ENCODE data around the gene SFXN4. TPM values are rescaled to one million over a fixed set of nuclear protein-coding genes. Genes with fewer than 3 reads are reported as not detected.

Gene SFXN4
- total RNA-seq, 4 donors from 2014 or later, result 12.2 to 37.4 (median 15.0) TPM

GRCh38 chr10:119176166-119176565 lies 10.7 kb upstream of the SFXN4 start:
- Histone ChIP-seq H3K27me3 (no peaks in the 10 kb centered on the region), H3K9me3 (no peaks in the 10 kb centered on the region), H3K36me3 (peaks cover 40% of the 10 kb centered on the region), H3K4me3 (no peak overlapping the region), H3K4me1 (peaks cover 17% of the 10 kb centered on the region), H3K27ac (no peak overlapping the region)
- WGBS, result 87% methylated on average over 6 of the region's 6 CpGs
- TF ChIP-seq CTCF (IDR thresholded peaks at IDR 0.05) (no peak), POLR2AphosphoS5 (IDR thresholded peaks at IDR 0.05) (no peak), EP300 (IDR thresholded peaks at IDR 0.05) (no peak), POLR2A (IDR thresholded peaks at IDR 0.05) (no peak)
- no peak for DNase-seq (ENCODE audit: low spot score in 2 of 2)

- peaks cover 61% of the 10 kb centered on the region for H3K36me3 ChIP-seq
- H3K4me1 ChIP-seq, result peaks cover 15% of the 10 kb centered on the region
- TF ChIP-seq POLR2AphosphoS5 (IDR thresholded peaks at IDR 0.05) (no peak), CTCF (IDR thresholded peaks at IDR 0.05) (no peak), POLR2A (IDR thresholded peaks at IDR 0.05) (no peak), EP300 (IDR thresholded peaks at IDR 0.05) (no peak)
- no peak for DNase-seq (ENCODE audit: low spot score in 2 of 2)
- H3K27me3 ChIP-seq, result no peaks in the 10 kb centered on the region
- H3K27ac ChIP-seq, result no peak overlapping the region
- no peak overlapping the region for H3K4me3 ChIP-seq
- WGBS, result 86% methylated on average over 2 of the region's 2 CpGs
- H3K9me3 ChIP-seq, result no peaks in the 10 kb centered on the region
Measured at GRCh38 chr10:119174109-119174508, 8.6 kb upstream of the SFXN4 start.

DNA sequence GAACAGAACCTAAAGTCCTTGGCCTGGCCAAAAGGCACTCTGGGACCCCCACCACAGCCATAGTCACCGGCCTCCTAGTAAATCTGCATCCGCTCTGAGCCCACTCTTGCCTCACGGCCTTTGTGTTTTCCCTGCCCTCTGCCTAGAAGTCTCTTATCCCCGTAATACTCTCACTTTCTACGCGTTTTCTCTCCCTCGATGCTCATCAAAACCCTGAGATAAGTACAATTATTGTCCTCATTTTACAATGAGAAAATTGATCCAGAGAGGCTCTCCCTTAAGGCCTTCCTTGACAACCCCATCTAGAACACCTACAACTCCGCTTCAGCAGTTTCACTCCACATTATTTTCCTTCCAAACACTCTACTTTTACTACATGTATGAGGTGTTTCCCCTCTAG lies 1.5 kb upstream of the SFXN4 start:
- Histone ChIP-seq H3K4me1 (peaks cover 19% of the 10 kb centered on the region), H3K27me3 (no peaks in the 10 kb centered on the region), H3K36me3 (peaks cover 42% of the 10 kb centered on the region), H3K9me3 (no peaks in the 10 kb centered on the region), H3K27ac (no peak overlapping the region), H3K4me3 (no peak overlapping the region)
- no peak for DNase-seq (ENCODE audit: low spot score in 2 of 2)
- WGBS, result 82% methylated on average over 8 of the region's 8 CpGs
- no peak for TF ChIP-seq EP300 (IDR thresholded peaks at IDR 0.05)
- TF ChIP-seq POLR2AphosphoS5 (IDR thresholded peaks at IDR 0.05), result no peak
- no peak for TF ChIP-seq POLR2A (IDR thresholded peaks at IDR 0.05)
- no peak for TF ChIP-seq CTCF (IDR thresholded peaks at IDR 0.05)

DNA sequence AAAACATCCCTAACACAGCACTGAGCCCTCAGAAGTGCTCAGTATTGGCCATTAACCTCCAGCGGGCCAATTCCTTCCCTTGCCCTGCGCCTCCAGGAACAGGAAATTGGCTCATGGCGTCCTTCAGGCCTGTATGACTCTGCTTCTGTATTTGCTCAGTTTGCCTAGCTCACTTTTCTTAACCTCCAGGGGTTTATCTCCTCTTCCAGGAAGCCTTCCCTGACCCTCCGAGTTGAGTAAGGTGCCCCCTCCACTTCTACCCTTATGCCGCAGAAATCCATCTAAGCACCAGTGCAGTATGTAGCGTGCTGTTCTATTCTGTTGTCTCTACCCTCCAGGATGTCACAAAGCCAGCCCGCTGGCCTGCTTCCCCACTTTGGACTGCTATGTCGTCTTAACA lies 1.1 kb upstream of the SFXN4 start:
- Histone ChIP-seq H3K4me1 (peaks cover 19% of the 10 kb centered on the region), H3K36me3 (peaks cover 37% of the 10 kb centered on the region), H3K27ac (no peak overlapping the region), H3K4me3 (peak overlapping the region; percentile 80), H3K27me3 (no peaks in the 10 kb centered on the region), H3K9me3 (no peaks in the 10 kb centered on the region)
- TF ChIP-seq POLR2A (IDR thresholded peaks at IDR 0.05), result no peak
- TF ChIP-seq CTCF (IDR thresholded peaks at IDR 0.05), result no peak
- TF ChIP-seq EP300 (IDR thresholded peaks at IDR 0.05), result no peak
- TF ChIP-seq POLR2AphosphoS5 (IDR thresholded peaks at IDR 0.05), result no peak
- WGBS, result 74% methylated on average over 8 of the region's 8 CpGs
- no peak for DNase-seq (ENCODE audit: low spot score in 2 of 2)

DNA sequence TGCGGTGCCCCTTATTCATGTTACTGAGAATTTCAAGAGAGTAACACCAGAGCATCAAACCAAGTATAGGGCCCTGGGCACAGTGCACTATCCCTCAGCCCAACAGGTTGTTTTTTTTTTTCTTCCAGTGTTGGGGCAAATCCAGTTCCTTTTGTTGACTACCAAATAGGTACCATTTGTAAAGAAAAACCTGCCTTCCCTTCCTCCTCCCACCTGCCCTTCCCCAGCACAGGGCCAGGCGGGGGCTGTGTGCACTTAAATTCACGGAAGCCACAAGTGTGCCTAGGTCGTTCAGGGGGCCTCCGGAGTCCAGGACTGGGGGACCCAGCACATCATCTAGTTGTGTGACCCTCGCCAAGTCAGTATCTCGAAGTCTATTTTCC lies 595 bp upstream of the SFXN4 start:
- TF ChIP-seq POLR2AphosphoS5 (IDR thresholded peaks at IDR 0.05) (no peak), CTCF (IDR thresholded peaks at IDR 0.05) (no peak), POLR2A (IDR thresholded peaks at IDR 0.05) (no peak), EP300 (IDR thresholded peaks at IDR 0.05) (no peak)
- 69% methylated on average over 7 of the region's 7 CpGs for WGBS
- Histone ChIP-seq H3K27me3 (no peaks in the 10 kb centered on the region), H3K4me3 (peak overlapping the region; percentile 80), H3K27ac (peak overlapping the region; percentile 84), H3K9me3 (no peaks in the 10 kb centered on the region), H3K36me3 (peaks cover 32% of the 10 kb centered on the region), H3K4me1 (peaks cover 19% of the 10 kb centered on the region)
- no peak for DNase-seq (ENCODE audit: low spot score in 2 of 2)
